Upper lobe of right lung (tissue), 1 donor: ENCODE results near the gene PEAK1. TPM values are rescaled to one million over a fixed set of nuclear protein-coding genes. Genes with fewer than 3 reads are reported as not detected.

ENCODE experiments used
- total RNA-seq: library from RNA; stranded (reverse); fragmentation: NEBNext Ultra II Directional; extraction: Animal tissue kit (Norgen Biotek cat#: 25700); gene quantifications from one replicate; pipeline ENCODE4 v1.2.1, GENCODE V29; 2021
- donor health status: DM: no; HTN: yes; CAD: no; lungs with severe emphysema.

Gene PEAK1
- total RNA-seq, 1 donor from 2014 or later, result 139 TPM

Other genes starting within 250 kb of the PEAK1 start
- gene HMG20A, start 784 bp upstream of the PEAK1 start, total RNA-seq, result 41.9 TPM
- gene LINGO1, start 212.8 kb upstream of the PEAK1 start, total RNA-seq, result 0.98 TPM